Cardiac fibroblast (primary cell): ENCODE results near the gene RFT1.

Experiments
- DNase-seq, 2 donors: peaks; one replicate each; pipeline versions ENCODE4 v3.0.0 to v3.0.0-alpha.2; 2010; ENCODE audit warnings: low read depth in 2 of 2
- H3K4me3 ChIP-seq, 2 donors: replicated peaks in 1 of 2; 1 replicate in 1 of 2; 2 replicates in 1 of 2; pipeline ENCODE4 v1.5.1; 2011; ENCODE audit warnings: low read depth in 2 of 2, low read length in 2 of 2, mild to moderate bottlenecking in 2 of 2, moderate library complexity in 1 of 2
- TF ChIP-seq, protein P1 (sequence below): IDR thresholded peaks from one replicate; pipeline ENCODE4 v1.5.1; 2011; ENCODE audit warnings: low read depth, mild to moderate bottlenecking, low read length, inconsistent platforms

RFT1 gene

GRCh38 chr3:53084310-53085001, 45.8 kb downstream of the RFT1 start:
- DNase-seq, result no peak
- TF ChIP-seq, protein P1, sequence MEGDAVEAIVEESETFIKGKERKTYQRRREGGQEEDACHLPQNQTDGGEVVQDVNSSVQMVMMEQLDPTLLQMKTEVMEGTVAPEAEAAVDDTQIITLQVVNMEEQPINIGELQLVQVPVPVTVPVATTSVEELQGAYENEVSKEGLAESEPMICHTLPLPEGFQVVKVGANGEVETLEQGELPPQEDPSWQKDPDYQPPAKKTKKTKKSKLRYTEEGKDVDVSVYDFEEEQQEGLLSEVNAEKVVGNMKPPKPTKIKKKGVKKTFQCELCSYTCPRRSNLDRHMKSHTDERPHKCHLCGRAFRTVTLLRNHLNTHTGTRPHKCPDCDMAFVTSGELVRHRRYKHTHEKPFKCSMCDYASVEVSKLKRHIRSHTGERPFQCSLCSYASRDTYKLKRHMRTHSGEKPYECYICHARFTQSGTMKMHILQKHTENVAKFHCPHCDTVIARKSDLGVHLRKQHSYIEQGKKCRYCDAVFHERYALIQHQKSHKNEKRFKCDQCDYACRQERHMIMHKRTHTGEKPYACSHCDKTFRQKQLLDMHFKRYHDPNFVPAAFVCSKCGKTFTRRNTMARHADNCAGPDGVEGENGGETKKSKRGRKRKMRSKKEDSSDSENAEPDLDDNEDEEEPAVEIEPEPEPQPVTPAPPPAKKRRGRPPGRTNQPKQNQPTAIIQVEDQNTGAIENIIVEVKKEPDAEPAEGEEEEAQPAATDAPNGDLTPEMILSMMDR, result no peak
- no peak overlapping the region for H3K4me3 ChIP-seq

GRCh38 chr3:53083949-53084309, 46.3 kb downstream of the RFT1 start:
- H3K4me3 ChIP-seq, result no peak overlapping the region
- TF ChIP-seq, protein P1, result no peak
- no peak for DNase-seq

DNA sequence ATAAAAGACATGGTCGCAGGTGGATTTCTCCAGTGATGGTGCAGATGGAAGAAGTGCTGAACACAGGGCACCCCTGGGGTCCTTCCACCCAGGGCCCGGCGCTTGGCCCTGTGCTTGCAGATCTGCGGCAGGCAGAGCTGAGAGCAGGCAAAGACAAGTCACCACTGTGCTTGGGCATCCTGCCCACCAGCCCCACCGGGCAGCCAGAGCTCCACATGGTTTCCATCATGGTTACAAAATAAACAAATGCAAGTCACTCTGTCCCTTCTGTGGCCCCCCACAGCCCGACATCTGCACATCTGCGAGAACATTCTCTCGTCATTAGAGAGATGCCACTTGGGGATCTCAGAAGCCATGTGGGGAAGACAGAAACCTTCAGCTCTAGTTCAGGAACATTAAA, 46.7 kb downstream of the RFT1 start:
- TF ChIP-seq, protein P1, result no peak
- DNase-seq, result peak; percentile 28 to 78
- no peak overlapping the region for H3K4me3 ChIP-seq

- TF ChIP-seq, protein P1, result no peak
- DNase-seq, result no peak
- H3K4me3 ChIP-seq, result no peak overlapping the region
These were observed 47.5 kb downstream of the RFT1 start for GRCh38 chr3:53082736-53083135.

DNA sequence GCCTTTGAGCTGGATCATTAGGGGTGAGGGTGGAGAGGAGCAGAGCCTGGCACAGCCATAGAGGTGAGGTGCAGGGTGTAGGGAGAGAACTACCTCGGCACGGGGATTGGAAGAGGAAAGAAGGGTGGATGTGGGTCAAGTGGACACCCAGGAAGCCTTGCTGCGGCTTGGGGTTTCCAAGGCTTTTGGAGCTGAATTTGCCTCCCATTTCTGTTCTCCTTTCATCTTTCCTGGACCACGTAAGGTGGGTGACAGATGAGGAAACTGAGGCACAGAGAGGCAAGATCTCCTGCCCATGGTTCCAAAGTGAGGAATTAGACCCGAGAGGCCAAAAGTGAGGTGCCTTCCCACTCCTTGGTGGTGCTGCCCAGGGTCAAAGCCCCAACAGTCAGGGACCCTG, 48.9 kb downstream of the RFT1 start:
- TF ChIP-seq, protein P1, result no peak

DNA sequence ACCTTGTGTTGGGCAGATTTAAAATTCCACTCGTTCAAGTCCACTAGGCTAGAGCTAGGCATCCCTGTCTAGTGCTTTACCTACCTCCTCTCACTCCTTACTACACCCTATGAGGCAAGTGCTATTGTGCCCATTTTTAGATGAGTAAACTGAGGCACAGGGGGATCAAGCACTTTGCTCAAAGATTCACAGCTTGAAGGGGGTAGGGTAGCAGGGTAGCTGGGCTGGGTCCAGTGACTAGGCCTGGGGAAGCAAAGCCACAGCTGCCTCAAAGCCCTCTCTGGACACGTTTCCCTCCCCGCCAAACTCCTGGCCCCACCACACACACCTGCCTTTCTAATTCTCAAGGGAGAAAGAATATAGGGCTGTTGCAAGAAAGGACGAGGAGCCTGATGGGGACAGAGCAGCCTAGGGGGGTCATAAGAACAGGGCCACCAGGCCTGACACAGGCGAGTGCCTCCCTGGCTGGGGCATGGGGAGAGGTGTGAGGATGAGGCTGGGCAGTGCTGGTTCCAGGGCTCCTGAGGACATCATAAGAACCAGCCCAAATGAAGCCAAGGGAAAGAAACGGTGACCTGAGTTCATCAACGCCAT, 49.5 kb downstream of the RFT1 start:
- H3K4me3 ChIP-seq, result no peak overlapping the region
- TF ChIP-seq, protein P1, result no peak
- DNase-seq, result no peak

More for the DNA sequence above, 48.9 kb downstream of the RFT1 start:
- H3K4me3 ChIP-seq, result no peak overlapping the region
- no peak for DNase-seq
